Activated CD8-positive, alpha-beta T cell treated with anti-CD3 and anti-CD28 coated beads for 36 hours (primary cell): ENCODE measurements around the gene FPGT. TPM values are rescaled to one million over a fixed set of nuclear protein-coding genes. Genes with fewer than 3 reads are reported as not detected.
"Not testable (repeated sequence)": the region's sequence is repeated elsewhere in the genome, so short reads cannot be mapped to it uniquely, and the experiment has no call there.

ENCODE experiments used
- ATAC-seq: fragments of 200-7000 bp; cut with Tn5 transposase; one replicate; pipeline ENCODE4 v1.10.0; 2021; ENCODE audit warnings: mild to moderate bottlenecking, moderate library complexity
- CTCF ChIA-PET: fragments of 350-600 bp; sonication (Branson Sonifier 250); formaldehyde crosslinking; loops from one replicate; lab custom pipeline; 2021; ENCODE audit warnings: antibody characterized with exemption; lab: Charles Lee
- POLR2A ChIA-PET: fragments of 350-600 bp; sonication (Branson Sonifier 250); formaldehyde crosslinking; loops from one replicate; lab custom pipeline; 2021; ENCODE audit warnings: antibody characterized with exemption; lab: Charles Lee
- DNase-seq: peaks from one replicate; pipeline ENCODE4 v3.0.0-alpha.2; 2020
- H3K27ac Mint-ChIP-seq: one replicate; pipeline ENCODE4 v1.8.0; 2021; ENCODE audit warnings: mild to moderate bottlenecking, mixed read lengths
- H3K27me3 Mint-ChIP-seq: one replicate; pipeline ENCODE4 v1.8.0; 2021; ENCODE audit warnings: mixed read lengths
- H3K36me3 Mint-ChIP-seq: one replicate; pipeline ENCODE4 v1.8.0; 2021; ENCODE audit warnings: low read depth, mixed read lengths
- H3K4me1 Mint-ChIP-seq: one replicate; pipeline ENCODE4 v1.8.0; 2021; ENCODE audit warnings: low read depth, mixed read lengths
- H3K4me3 Mint-ChIP-seq: one replicate; pipeline ENCODE4 v1.8.0; 2021; ENCODE audit warnings: mild to moderate bottlenecking, moderate library complexity, mixed read lengths
- H3K9me3 Mint-ChIP-seq: one replicate; pipeline ENCODE4 v1.8.0; 2021; ENCODE audit warnings: mixed read lengths
- intact Hi-C: fragments of 100-400 bp; cut with micrococcal nuclease; formaldehyde crosslinking; loops from one replicate; pipeline ENCODE4 v1.10.0; 2022
- total RNA-seq, 2 experiments: library from RNA; stranded (reverse); gene quantifications; one replicate each; pipeline ENCODE4 v1.2.3, GENCODE V29; 2021
- TF ChIP-seq, protein P1 (sequence below): fragments of 200-600 bp; IDR thresholded peaks from one replicate; pipeline ENCODE4 v1.8.0; 2022; ENCODE audit warnings: antibody characterized with exemption, mild to moderate bottlenecking

FPGT gene
- total RNA-seq, 2 experiments from 2014 or later, result 7.2 to 9.7 TPM

DNA sequence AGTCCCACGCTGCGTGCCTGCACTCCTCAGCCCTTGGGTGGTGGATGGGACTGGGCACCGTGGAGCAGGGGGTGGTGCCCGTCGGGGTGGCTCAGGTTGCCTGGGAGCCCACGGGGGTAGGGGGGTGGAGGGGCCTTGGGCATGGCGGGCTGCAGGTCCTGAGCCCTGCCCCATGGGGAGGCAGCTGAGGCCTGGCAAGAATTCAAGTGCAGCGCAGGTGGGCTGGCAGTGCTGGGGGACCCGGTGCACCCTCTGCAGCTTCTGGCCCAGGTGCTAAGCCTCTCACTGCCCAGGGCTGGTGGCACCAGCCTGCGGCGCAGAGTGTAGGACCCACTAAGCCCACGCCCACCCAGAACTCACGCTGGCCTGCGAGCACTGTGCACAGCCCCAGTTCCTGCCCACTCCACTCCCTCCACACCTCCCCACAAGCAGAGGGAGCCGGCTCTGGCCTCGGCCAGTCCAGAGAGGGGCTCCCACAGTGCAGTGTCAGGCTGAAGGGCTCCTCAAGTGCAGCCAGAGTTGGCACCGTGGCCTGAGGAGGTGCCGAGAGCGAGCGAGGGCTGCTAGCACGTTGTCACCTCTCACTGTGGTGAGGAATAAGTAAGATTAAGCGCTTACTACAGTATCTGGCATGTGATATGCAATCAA, 50.0 kb downstream of the FPGT start:
- Mint-ChIP-seq H3K9me3 (no peaks in the 10 kb centered on the region), H3K36me3 (no peaks in the 10 kb centered on the region), H3K27me3 (no peaks in the 10 kb centered on the region), H3K4me3 (no peak overlapping the region), H3K27ac (no peak overlapping the region), H3K4me1 (no peaks in the 10 kb centered on the region)
- DNase-seq (no peak), ATAC-seq (no peak)
- ChIA-PET POLR2A (no interaction called here), CTCF (no interaction called here)
- intact Hi-C loops, result no loop called here
- TF ChIP-seq, protein P1, sequence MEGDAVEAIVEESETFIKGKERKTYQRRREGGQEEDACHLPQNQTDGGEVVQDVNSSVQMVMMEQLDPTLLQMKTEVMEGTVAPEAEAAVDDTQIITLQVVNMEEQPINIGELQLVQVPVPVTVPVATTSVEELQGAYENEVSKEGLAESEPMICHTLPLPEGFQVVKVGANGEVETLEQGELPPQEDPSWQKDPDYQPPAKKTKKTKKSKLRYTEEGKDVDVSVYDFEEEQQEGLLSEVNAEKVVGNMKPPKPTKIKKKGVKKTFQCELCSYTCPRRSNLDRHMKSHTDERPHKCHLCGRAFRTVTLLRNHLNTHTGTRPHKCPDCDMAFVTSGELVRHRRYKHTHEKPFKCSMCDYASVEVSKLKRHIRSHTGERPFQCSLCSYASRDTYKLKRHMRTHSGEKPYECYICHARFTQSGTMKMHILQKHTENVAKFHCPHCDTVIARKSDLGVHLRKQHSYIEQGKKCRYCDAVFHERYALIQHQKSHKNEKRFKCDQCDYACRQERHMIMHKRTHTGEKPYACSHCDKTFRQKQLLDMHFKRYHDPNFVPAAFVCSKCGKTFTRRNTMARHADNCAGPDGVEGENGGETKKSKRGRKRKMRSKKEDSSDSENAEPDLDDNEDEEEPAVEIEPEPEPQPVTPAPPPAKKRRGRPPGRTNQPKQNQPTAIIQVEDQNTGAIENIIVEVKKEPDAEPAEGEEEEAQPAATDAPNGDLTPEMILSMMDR, result no peak

GRCh38 chr1:74253243-74253824, 55.3 kb downstream of the FPGT start:
- ATAC-seq, H3K9me3 Mint-ChIP-seq, H3K36me3 Mint-ChIP-seq, H3K4me1 Mint-ChIP-seq, H3K27me3 Mint-ChIP-seq, H3K27ac Mint-ChIP-seq, DNase-seq, POLR2A ChIA-PET, CTCF ChIA-PET, H3K4me3 Mint-ChIP-seq, intact Hi-C loops: not testable (repeated sequence)

Other genes starting within 250 kb of the FPGT start
- 1 to 10 TPM in 1 of 2 experiments, under 1 TPM in 1; 0.96 to 1.1 TPM for gene LRRIQ3, start 66 bp upstream of the FPGT start, total RNA-seq
- under 1 TPM in 1 of 2 experiments, not detected in 1; 0.52 TPM for gene TNNI3K, start 37.1 kb downstream of the FPGT start, total RNA-seq